NCI-H774 (cell line): Measurements from ENCODE around the gene SMIM22.
"Not testable (repeated sequence)": the region's sequence is repeated elsewhere in the genome, so short reads cannot be mapped to it uniquely, and the experiment has no call there.

Experiments used
- DNase-seq: peaks from one replicate; lab custom pipeline; 2025; lab: John Stamatoyannopoulos, UW

Gene SMIM22

GRCh38 chr16:4768549-4769305, 26.4 kb upstream of the SMIM22 start:
- peak; percentile 96 for DNase-seq

DNA sequence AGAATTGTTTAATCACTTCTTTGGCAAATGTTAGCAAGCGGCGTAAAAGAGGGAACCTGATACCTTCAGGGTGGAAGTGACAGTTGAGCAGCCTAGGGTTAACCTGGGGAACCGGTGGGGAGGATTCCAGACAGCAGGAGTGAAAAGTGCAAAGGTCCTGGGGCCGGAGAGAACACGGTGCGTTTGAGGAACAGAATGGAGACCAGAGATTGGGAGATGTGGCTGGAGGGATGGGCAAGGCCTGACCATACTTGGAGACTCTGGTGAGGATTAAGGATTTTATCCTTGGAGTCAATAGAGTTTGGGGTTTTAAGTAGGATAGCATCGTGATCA, 25.9 kb upstream of the SMIM22 start:
- no peak for DNase-seq

DNA sequence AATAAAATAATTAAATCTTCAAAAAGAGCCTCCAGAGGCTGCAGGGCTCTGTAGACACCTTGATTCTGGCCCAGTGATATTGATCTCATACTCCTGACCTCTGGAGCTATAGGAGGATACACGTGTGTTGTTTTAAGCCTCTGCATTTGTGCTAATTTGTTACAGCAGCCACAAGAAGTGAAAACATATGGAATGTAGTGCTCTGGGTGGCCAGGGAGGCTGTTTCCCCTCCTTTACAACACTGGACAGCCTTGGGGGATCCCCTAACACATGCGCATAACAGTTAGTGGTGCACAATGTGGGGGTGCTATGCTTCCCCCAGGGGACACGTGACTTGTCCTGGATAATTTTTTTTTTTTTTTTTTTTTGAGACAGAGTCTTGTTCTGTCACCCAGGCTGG, 23.5 kb upstream of the SMIM22 start:
- no peak for DNase-seq

- no peak for DNase-seq
Observed at GRCh38 chr16:4772351-4772750, 22.8 kb upstream of the SMIM22 start.

DNA sequence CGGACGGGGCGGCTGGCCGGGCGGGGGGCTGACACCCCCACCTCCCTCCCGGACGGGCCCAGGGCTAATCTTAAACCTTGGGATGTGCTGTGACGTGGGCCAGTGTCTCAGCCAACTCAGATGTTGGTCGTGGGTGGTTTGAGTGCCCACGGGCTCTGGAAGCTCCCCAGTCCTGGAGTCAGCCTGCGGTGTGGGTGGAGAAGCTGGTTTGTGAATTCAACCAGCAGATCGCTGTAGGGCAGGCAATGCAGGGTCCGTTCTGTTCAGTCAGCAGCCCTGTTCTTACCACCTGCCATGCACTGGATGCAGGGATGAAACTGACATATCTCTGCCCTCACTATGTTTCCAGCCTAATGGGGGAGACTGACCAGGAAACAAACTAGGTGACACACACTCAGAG, 20.2 kb upstream of the SMIM22 start:
- no peak for DNase-seq

GRCh38 chr16:4776141-4776705, 18.9 kb upstream of the SMIM22 start:
- DNase-seq = no peak

DNA sequence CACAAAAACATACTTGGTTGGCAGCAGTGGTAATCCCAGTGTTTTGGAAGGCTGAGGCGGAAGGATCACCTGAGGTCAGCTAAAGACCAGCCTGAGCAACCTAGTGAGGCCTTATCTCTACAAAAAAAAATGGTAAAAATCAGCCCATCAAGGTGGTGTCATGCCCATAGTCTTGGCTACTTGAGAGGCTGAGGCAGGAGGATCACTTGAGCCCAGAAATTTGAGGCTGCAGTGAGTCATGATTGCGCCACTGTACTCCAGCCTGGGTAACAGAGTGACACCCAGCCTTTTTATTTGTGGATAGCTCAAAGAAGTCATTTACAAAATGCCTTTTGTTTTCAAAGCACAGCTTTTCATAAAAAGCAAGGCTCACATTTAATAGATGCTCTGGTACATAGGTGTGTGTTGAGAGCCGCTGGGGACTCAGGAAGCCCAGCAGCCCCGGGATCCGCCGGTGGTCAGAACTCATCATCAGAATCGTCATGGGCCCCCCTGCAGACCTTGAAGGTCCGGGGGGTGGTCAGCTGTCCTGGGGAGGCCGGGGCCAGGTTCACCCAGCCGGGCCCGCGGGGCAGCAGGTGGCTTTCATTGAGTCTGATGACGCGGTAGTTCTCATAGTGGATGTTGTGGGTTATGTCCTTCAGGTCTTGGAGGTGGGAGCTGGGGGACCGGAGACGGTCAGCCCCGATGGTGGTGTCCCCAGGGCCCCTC, 17.7 kb upstream of the SMIM22 start:
- no peak for DNase-seq

- no peak for DNase-seq
Observed at GRCh38 chr16:4778050-4778392, 17.1 kb upstream of the SMIM22 start.

- DNase-seq = no peak
Observed at GRCh38 chr16:4780235-4780634, 14.9 kb upstream of the SMIM22 start.

DNA sequence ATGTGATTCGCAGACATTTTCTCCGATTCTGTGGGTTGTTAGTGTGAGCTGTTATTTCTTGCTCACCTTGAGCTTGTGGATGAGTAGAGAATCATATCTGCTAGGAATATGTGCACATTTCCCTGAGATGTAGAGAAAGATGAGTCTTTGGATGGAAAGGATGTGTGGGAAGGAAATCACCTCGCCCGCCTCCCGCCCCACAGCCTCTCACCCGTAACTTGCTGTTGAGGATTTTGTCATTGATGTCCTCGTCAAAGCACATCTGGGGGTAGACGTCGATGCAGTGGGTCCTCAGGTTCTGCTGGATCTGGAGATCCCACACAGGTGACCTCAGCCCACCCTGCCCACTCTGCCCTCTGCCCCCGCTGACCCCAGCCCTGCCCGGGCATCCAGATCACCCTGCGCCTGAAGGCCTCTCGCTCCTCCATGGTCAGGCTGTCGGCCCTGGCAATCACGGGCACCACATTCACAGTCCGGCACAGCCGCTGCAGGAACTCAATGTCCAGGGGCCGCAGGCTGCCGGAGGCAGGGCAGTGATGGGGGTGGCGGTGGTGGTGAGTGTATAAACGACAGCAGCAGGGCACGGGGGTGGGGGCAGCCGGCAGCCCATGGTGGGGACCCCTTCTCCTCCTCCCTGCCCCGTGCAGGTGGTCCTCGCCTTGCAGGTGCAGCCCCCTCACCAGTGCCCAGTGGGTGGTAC, 11.8 kb upstream of the SMIM22 start:
- no peak for DNase-seq

DNA sequence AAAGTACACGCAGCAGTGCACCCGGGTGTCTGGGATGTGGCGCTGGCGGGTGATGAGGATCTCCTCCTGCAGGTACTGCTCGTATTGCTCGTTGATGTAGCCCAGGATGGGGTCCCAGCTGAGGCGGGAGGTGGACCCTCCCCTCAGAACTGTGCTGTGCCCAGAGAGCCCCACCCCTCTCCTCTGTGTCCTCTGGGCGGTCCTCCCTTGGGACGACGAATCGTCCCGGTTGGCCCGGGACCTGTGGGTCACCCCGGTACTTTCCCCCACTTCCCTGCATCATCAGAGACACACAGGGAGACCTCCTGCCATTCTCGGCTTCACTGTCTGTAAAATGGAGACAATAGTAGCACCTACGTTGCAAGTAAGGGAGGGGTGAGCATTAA, 11.2 kb upstream of the SMIM22 start:
- DNase-seq = no peak

- not testable (repeated sequence) for DNase-seq
Observed at GRCh38 chr16:4784444-4784987, 10.7 kb upstream of the SMIM22 start.

GRCh38 chr16:4785758-4786433, 9.3 kb upstream of the SMIM22 start:
- no peak for DNase-seq

GRCh38 chr16:4787068-4787467, 8.1 kb upstream of the SMIM22 start:
- no peak for DNase-seq

GRCh38 chr16:4787627-4788482, 7.3 kb upstream of the SMIM22 start, which contains the start of gene SEPTIN12:
Gene SEPTIN12 (minus strand): TSS chr16:4788345. CDS start chr16:4787645, 700 bp downstream.
- DNase-seq = no peak

GRCh38 chr16:4788489-4788889, 6.7 kb upstream of the SMIM22 start:
- DNase-seq = no peak

GRCh38 chr16:4788910-4789309, 6.3 kb upstream of the SMIM22 start:
- DNase-seq = no peak

DNA sequence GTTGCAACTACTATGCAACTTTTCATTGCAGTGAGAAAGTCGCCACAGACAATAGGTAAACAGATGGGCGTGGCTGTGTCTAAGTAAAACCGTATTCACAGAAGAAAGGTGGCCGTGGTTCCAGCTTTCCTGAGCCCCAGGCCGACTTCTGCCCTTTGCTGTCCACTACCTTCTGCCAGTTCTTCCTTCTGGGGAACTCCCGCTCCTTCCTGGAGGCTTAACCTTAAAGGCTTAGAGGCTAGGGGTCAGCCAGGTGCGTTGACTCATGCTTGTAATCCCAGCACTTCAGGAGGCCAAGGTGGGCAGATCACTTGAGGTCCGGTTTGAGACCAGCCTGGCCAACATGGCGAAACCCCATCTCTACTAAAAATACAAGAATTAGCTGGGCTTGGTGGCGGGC, 4.9 kb upstream of the SMIM22 start:
- no peak for DNase-seq

- no peak for DNase-seq
Observed at GRCh38 chr16:4790871-4791270, 4.3 kb upstream of the SMIM22 start.

DNA sequence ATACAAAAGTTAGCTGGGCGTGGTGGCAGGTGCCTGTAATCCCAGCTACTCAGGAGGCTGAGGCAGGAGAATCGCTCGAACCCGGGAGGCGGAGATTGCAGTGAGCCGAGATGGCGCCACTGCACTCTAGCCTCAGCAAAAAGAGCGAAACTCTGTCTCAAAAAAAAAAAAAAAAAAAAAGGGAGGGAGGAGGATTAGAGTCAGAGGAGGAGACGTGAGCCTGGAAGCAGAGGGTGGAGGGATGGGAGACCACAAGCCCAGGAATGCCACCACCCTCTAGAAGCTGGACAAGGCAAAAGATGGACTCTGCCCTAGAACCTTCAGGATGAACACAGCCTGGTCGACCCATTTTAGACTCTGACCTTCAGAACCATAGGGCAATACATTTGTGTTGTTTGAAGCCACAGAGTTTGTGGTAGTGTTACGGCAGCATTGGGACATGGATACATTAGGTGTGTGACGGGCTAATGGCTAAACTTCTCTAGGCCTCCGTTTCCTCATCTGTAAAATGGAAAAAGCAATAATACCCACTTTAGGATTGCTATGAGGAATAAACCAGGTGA, 2.1 kb upstream of the SMIM22 start:
- DNase-seq = no peak
